ENCODE measurements around the gene BST1.

Gene BST1

DNA sequence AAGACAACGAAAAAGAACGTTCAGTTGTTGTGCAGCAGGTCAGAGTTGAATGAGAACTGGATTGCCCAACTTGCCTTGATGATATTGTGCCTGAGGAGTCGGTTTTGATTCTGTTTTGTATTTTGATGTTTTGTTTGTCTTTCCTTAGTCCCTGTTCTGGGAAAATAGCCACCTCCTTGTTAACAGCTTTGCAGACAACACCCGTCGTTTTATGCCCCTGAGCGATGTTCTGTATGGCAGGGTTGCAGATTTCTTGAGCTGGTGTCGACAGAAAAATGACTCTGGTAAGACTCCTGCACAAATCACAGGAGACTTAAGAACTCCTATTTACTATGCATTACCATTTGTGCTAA, 4.5 kb downstream of the BST1 start:
- Histone ChIP-seq H3K4me1 (ENCODE audit: control insufficient read depth, insufficient read depth, low read length) (no peaks in the 10 kb centered on the region), H3K27ac (ENCODE audit: low read depth, low read length) (no peak overlapping the region), H3K4me3 (ENCODE audit: low read depth, low read length) (no peak overlapping the region), H3K27me3 (ENCODE audit: control insufficient read depth, insufficient read depth, low read length) (peaks cover 3% of the 10 kb centered on the region; the same call in 1 of the 2 replicates), H3K9ac (ENCODE audit: low read depth, low read length) (no peak overlapping the region), H3K9me3 (ENCODE audit: control insufficient read depth, insufficient read depth, low read length) (no peaks in the 10 kb centered on the region), H3K36me3 (ENCODE audit: control insufficient read depth, insufficient read depth, low read length) (no peaks in the 10 kb centered on the region)

DNA sequence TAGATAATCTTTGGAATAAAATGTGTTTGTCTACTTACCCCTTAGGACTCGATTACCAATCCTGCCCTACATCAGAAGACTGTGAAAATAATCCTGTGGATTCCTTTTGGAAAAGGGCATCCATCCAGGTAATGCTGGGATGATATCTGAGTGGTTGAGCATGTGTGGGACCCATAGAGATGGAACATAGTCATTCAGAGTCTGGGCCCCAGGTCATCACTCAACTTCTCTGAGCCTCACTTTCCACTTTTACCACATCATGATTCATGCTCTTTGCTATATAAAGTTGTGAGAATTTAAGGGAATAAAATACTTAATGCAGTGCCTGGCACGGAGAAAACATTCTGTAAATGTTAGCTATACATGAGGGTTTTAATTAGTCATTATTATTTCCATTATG, 8.9 kb downstream of the BST1 start:
- no peaks in the 10 kb centered on the region for H3K4me1 ChIP-seq (ENCODE audit: control insufficient read depth, insufficient read depth, low read length)
- H3K9me3 ChIP-seq (ENCODE audit: control insufficient read depth, insufficient read depth, low read length) = no peaks in the 10 kb centered on the region
- H3K27me3 ChIP-seq (ENCODE audit: control insufficient read depth, insufficient read depth, low read length) = no peaks in the 10 kb centered on the region
- no peak overlapping the region for H3K4me3 ChIP-seq (ENCODE audit: low read depth, low read length)
- no peaks in the 10 kb centered on the region for H3K36me3 ChIP-seq (ENCODE audit: control insufficient read depth, insufficient read depth, low read length)
- H3K27ac ChIP-seq (ENCODE audit: low read depth, low read length) = no peak overlapping the region
- no peak overlapping the region for H3K9ac ChIP-seq (ENCODE audit: low read depth, low read length)

DNA sequence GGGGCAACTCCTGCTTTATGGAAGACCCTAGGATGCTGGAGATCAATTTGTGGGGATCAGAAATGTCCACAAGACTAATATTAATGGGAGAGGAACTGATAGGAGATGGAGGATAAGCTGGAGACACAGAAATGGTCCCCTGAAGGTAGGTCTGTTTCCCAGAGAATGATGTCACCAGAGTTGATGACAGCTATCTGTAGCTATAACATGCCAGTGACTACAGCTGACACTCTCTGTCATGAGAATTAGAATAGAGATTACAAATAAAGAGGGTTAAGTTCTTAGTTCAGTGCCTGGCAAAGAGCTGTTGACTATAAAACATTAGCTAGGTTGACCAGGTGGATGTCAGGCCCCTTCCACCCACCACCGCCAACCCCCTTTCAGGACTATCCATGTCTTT, 9.3 kb downstream of the BST1 start:
- H3K27ac ChIP-seq (ENCODE audit: low read depth, low read length) = no peak overlapping the region
- no peaks in the 10 kb centered on the region for H3K27me3 ChIP-seq (ENCODE audit: control insufficient read depth, insufficient read depth, low read length)
- H3K9ac ChIP-seq (ENCODE audit: low read depth, low read length) = no peak overlapping the region
- H3K4me3 ChIP-seq (ENCODE audit: low read depth, low read length) = no peak overlapping the region
- no peaks in the 10 kb centered on the region for H3K4me1 ChIP-seq (ENCODE audit: control insufficient read depth, insufficient read depth, low read length)
- no peaks in the 10 kb centered on the region for H3K9me3 ChIP-seq (ENCODE audit: control insufficient read depth, insufficient read depth, low read length)
- no peaks in the 10 kb centered on the region for H3K36me3 ChIP-seq (ENCODE audit: control insufficient read depth, insufficient read depth, low read length)

DNA sequence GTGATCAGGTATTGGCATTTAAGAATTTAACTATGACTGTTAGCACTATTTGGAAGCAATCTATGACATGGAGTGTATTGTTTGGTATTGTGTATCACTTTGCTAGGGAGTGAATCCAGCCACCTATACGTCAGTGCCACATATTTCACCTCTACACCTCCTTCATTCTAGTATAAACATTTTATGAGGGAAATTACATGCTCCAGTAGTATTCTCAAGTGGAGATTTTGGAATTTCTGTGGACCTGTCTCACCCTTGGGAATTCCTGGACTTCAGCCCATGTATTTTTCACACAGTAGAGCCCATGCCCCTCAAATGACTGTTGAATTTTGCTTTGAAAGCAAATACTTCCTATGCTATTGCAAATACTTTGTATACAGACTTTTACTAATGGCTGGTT, 11.3 kb downstream of the BST1 start:
- no peak overlapping the region for H3K9ac ChIP-seq (ENCODE audit: low read depth, low read length)
- no peaks in the 10 kb centered on the region for H3K27me3 ChIP-seq (ENCODE audit: control insufficient read depth, insufficient read depth, low read length)
- H3K27ac ChIP-seq (ENCODE audit: low read depth, low read length) = no peak overlapping the region
- no peak overlapping the region for H3K4me3 ChIP-seq (ENCODE audit: low read depth, low read length)
- no peaks in the 10 kb centered on the region for H3K4me1 ChIP-seq (ENCODE audit: control insufficient read depth, insufficient read depth, low read length)
- no peaks in the 10 kb centered on the region for H3K9me3 ChIP-seq (ENCODE audit: control insufficient read depth, insufficient read depth, low read length)
- H3K36me3 ChIP-seq (ENCODE audit: control insufficient read depth, insufficient read depth, low read length) = no peaks in the 10 kb centered on the region

DNA sequence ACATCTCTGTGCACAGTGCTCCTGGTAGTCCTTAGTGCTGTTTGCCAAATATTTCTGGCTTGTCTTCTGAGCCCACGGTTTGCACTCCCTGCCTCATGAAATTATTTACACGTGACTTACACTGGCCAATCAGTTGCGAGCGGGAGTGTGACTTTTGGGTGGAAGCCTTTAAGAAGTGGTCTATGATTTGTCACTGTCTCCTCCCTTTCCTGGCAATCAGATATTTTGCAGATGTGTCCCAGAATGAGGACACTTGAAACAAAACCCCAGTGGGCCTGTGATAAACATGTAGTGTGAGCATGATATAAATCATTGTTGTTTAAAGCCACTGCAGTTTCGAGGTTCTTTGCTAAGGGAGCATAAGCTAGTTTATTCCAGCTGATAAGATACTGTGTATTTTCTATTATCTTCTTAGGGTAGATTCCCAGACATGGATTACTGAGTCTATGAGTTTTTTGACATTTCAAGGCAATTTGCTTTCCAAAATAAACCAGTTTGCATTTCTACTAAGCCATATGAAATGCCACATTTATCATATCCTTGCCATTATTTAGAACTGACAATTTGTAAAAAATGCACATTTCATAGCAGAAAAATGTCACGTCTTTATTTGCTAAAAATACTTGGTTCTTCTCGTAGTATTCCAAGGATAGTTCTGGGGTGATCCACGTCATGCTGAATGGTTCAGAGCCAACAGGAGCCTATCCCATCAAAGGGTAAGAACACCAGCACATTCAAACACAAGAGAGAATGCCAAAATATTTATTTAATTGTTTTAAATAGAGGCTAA, 12.0 kb downstream of the BST1 start:
- no peak overlapping the region for H3K9ac ChIP-seq (ENCODE audit: low read depth, low read length)
- H3K27me3 ChIP-seq (ENCODE audit: control insufficient read depth, insufficient read depth, low read length) = no peaks in the 10 kb centered on the region
- no peaks in the 10 kb centered on the region for H3K36me3 ChIP-seq (ENCODE audit: control insufficient read depth, insufficient read depth, low read length)

DNA sequence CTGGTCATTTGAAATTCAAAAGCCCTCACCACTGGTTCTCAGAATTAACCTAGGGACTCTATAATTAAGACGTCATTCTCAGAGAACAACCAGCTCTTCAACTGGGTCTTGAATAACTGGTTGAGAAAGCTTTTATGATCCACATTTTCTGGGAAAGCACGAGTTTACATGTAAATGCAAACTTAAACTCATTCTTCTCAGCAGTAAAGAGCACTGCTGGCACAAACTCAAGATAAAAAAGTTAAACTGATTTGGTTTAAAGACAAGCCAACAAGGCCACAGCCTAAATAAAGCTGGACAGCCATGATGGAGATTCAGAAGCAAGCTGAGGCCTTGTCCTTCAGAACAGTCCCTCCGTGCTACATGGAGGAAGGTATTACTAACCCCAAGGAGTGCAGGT, 13.2 kb downstream of the BST1 start:
- H3K27me3 ChIP-seq (ENCODE audit: control insufficient read depth, insufficient read depth, low read length) = no peaks in the 10 kb centered on the region
- H3K36me3 ChIP-seq (ENCODE audit: control insufficient read depth, insufficient read depth, low read length) = no peaks in the 10 kb centered on the region
- H3K9me3 ChIP-seq (ENCODE audit: control insufficient read depth, insufficient read depth, low read length) = no peaks in the 10 kb centered on the region
- no peak overlapping the region for H3K4me3 ChIP-seq (ENCODE audit: low read depth, low read length)
- H3K9ac ChIP-seq (ENCODE audit: low read depth, low read length) = no peak overlapping the region
- H3K4me1 ChIP-seq (ENCODE audit: control insufficient read depth, insufficient read depth, low read length) = no peaks in the 10 kb centered on the region
- no peak overlapping the region for H3K27ac ChIP-seq (ENCODE audit: low read depth, low read length)

More for the DNA sequence above, 12.0 kb downstream of the BST1 start:
- H3K4me3 ChIP-seq (ENCODE audit: low read depth, low read length) = no peak overlapping the region
- H3K27ac ChIP-seq (ENCODE audit: low read depth, low read length) = no peak overlapping the region
- H3K9me3 ChIP-seq (ENCODE audit: control insufficient read depth, insufficient read depth, low read length) = no peaks in the 10 kb centered on the region
- H3K4me1 ChIP-seq (ENCODE audit: control insufficient read depth, insufficient read depth, low read length) = no peaks in the 10 kb centered on the region

DNA sequence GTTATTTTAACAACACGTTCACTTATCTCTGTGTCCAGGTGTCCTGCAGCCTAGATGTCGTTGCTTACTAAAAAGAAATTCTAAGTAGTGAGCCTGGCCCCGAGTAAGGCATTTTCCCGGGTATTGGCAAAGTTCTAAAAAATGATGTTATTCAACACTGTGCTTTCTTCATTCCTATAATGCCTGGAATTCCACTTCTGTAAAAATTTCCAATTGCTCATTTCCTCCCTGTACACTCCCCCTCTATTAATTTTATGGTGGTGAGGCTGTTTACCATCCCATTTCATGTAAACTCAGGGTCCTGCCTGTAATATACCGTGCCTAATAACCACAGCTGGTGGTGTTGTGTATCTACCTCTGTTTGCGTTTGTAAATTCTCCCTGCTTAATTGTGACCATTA, 14.2 kb downstream of the BST1 start:
- Histone ChIP-seq H3K4me3 (ENCODE audit: low read depth, low read length) (no peak overlapping the region), H3K4me1 (ENCODE audit: control insufficient read depth, insufficient read depth, low read length) (no peaks in the 10 kb centered on the region), H3K36me3 (ENCODE audit: control insufficient read depth, insufficient read depth, low read length) (no peaks in the 10 kb centered on the region), H3K9me3 (ENCODE audit: control insufficient read depth, insufficient read depth, low read length) (no peaks in the 10 kb centered on the region), H3K9ac (ENCODE audit: low read depth, low read length) (no peak overlapping the region), H3K27me3 (ENCODE audit: control insufficient read depth, insufficient read depth, low read length) (no peaks in the 10 kb centered on the region), H3K27ac (ENCODE audit: low read depth, low read length) (no peak overlapping the region)

DNA sequence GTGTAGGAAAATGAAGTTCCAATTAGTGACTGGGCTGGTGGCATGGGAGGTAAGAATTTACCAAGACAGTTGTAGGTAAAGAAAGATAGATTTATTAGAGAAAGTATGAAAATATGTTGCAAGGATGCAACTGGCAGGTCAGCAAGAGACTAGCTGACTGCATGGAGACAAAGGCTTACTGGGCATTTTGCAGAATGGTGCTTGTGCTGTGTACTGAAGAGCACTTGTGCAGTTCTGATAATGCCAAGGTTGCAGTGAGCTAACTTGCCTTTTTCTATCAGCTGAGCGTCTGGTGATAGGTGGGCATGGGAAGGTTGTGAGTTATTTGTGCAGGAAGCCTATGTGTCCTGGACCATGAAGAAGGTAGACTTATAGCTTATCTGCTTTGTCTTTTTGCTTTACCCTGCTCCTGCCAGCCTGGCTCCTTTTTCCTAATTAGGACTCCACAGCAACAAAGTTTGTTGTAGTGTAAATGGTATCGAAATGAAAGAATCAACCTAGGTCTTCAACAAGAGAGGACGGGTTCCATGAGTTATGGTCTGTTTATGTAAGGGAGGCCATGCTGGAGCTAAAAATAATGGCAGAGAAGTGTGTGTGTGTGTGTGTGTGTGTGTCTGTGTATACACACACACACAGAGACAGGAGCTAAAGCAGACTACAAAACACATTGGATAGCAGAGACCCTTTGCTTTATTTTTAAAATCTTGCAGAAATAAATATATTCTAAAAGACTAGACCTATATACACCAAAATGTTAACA, 15.0 kb downstream of the BST1 start:
- no peak overlapping the region for H3K9ac ChIP-seq (ENCODE audit: low read depth, low read length)
- H3K4me1 ChIP-seq (ENCODE audit: control insufficient read depth, insufficient read depth, low read length) = no peaks in the 10 kb centered on the region
- H3K27me3 ChIP-seq (ENCODE audit: control insufficient read depth, insufficient read depth, low read length) = no peaks in the 10 kb centered on the region
- H3K9me3 ChIP-seq (ENCODE audit: control insufficient read depth, insufficient read depth, low read length) = no peaks in the 10 kb centered on the region
- H3K27ac ChIP-seq (ENCODE audit: low read depth, low read length) = no peak overlapping the region
- no peak overlapping the region for H3K4me3 ChIP-seq (ENCODE audit: low read depth, low read length)
- no peaks in the 10 kb centered on the region for H3K36me3 ChIP-seq (ENCODE audit: control insufficient read depth, insufficient read depth, low read length)

DNA sequence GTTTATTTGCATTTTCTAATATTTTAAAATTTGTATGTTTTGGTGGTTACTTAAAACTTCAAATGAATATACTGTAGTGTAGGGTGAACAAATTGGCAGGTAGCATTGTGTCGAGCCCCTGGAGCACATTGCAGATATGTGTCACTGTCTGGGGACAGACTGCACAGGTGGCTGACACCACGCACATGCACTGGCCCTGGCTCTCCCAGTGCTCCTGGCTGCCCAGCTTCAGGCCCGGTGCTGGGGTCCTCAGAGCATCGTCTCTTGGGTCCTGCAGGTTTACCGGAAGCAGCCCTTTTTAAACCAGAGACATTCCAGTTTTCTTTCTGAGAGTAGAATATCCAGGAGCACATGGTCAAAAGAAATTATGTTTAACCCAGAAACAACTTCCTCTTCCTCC, 15.6 kb downstream of the BST1 start:
- no peaks in the 10 kb centered on the region for H3K36me3 ChIP-seq (ENCODE audit: control insufficient read depth, insufficient read depth, low read length)
- H3K27ac ChIP-seq (ENCODE audit: low read depth, low read length) = no peak overlapping the region
- no peaks in the 10 kb centered on the region for H3K9me3 ChIP-seq (ENCODE audit: control insufficient read depth, insufficient read depth, low read length)
- H3K9ac ChIP-seq (ENCODE audit: low read depth, low read length) = no peak overlapping the region
- no peaks in the 10 kb centered on the region for H3K27me3 ChIP-seq (ENCODE audit: control insufficient read depth, insufficient read depth, low read length)
- no peaks in the 10 kb centered on the region for H3K4me1 ChIP-seq (ENCODE audit: control insufficient read depth, insufficient read depth, low read length)
- H3K4me3 ChIP-seq (ENCODE audit: low read depth, low read length) = no peak overlapping the region

DNA sequence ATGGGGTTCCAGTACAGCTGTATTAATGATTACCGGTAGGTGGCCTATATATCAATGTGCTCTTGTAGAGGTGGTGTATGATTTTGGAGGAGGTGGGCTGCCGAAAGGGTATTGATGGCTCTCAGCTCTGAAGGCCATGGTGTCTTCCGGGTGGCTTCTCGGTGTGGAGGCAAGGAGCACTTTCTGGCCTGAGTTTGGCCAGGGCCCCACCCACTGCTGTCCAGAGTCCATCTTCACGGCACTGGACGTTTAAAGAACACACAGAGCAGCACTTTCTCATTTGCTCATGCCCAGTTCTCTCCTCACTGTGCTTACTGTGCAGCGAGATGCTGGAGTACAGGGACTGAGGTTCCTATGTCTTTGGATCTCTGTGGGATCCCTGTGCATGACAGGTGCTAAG, 16.1 kb downstream of the BST1 start:
- Histone ChIP-seq H3K27ac (ENCODE audit: low read depth, low read length) (no peak overlapping the region), H3K27me3 (ENCODE audit: control insufficient read depth, insufficient read depth, low read length) (no peaks in the 10 kb centered on the region), H3K9ac (ENCODE audit: low read depth, low read length) (no peak overlapping the region), H3K9me3 (ENCODE audit: control insufficient read depth, insufficient read depth, low read length) (no peaks in the 10 kb centered on the region), H3K36me3 (ENCODE audit: control insufficient read depth, insufficient read depth, low read length) (no peaks in the 10 kb centered on the region), H3K4me1 (ENCODE audit: control insufficient read depth, insufficient read depth, low read length) (no peaks in the 10 kb centered on the region), H3K4me3 (ENCODE audit: low read depth, low read length) (no peak overlapping the region)

DNA sequence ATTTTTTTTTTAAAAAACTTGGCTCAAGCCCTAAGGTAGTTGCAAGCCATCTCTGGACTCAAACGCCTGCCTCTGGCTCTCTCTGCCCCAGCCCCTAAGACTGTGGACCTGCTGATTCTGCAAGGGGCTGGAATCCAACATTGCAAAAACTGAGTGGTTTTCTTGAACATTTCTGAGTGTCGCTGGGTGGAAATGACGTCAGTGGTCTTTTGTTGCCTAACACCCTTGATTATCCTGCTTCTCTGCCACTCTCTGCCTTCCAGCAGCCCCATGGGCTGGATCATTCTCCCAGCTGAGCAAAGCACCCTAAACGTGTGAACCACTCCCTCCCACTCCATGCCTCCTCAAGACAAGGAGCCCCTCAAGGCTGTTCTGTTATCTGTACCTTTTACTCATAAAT, 16.6 kb downstream of the BST1 start:
- Histone ChIP-seq H3K27me3 (ENCODE audit: control insufficient read depth, insufficient read depth, low read length) (no peaks in the 10 kb centered on the region), H3K27ac (ENCODE audit: low read depth, low read length) (no peak overlapping the region), H3K36me3 (ENCODE audit: control insufficient read depth, insufficient read depth, low read length) (no peaks in the 10 kb centered on the region), H3K4me3 (ENCODE audit: low read depth, low read length) (no peak overlapping the region), H3K9ac (ENCODE audit: low read depth, low read length) (no peak overlapping the region), H3K4me1 (ENCODE audit: control insufficient read depth, insufficient read depth, low read length) (no peaks in the 10 kb centered on the region), H3K9me3 (ENCODE audit: control insufficient read depth, insufficient read depth, low read length) (no peaks in the 10 kb centered on the region)

Measured in HUES48 (cell line).